Activated naive CD4-positive, alpha-beta T cell treated with anti-CD3 and anti-CD28 coated beads, Interleukin-2, amount 50 U/mL, for 16 hours (primary cell): ENCODE measurements around the gene FLG2.
"Not testable (repeated sequence)": the region's sequence is repeated elsewhere in the genome, so short reads cannot be mapped to it uniquely, and the experiment has no call there.

Source experiments
- DNase-seq: peaks from one replicate; pipeline ENCODE4 v3.0.0-alpha.2; 2020

The FLG2 gene

GRCh38 chr1:152309955-152310354 is 49.9 kb downstream of the FLG2 start:
- DNase-seq, result no peak

- not testable (repeated sequence) for DNase-seq
Measured at GRCh38 chr1:152309320-152309901, 50.4 kb downstream of the FLG2 start.

GRCh38 chr1:152308758-152309157 is 51.0 kb downstream of the FLG2 start:
- not testable (repeated sequence) for DNase-seq

- not testable (repeated sequence) for DNase-seq
Measured at GRCh38 chr1:152307970-152308369, 51.8 kb downstream of the FLG2 start.

- not testable (repeated sequence) for DNase-seq
Measured at GRCh38 chr1:152306123-152306522, 53.7 kb downstream of the FLG2 start.

GRCh38 chr1:152304773-152305172 is 55.0 kb downstream of the FLG2 start:
- peak; percentile 2 for DNase-seq

- DNase-seq, result not testable (repeated sequence)
Measured at GRCh38 chr1:152303139-152303872, 56.5 kb downstream of the FLG2 start.
